Tibial nerve (tissue), 4 donors: ENCODE data around the gene MAP3K19.

Source experiments
- EP300 ChIP-seq, 2 donors: sonication (generic); formaldehyde crosslinking; IDR thresholded peaks; one replicate each; pipeline ENCODE4 v1.6.1; 2017; ENCODE audit warnings: antibody characterized with exemption in 2 of 2, mild to moderate bottlenecking in 1 of 2
- POLR2A ChIP-seq, 2 donors: fragments of 450-650 bp; IDR thresholded peaks; one replicate each; pipeline ENCODE4 v1.6.1; 2017; ENCODE audit warnings: antibody characterized with exemption in 2 of 2, mild to moderate bottlenecking in 2 of 2, moderate library complexity in 2 of 2
- TF ChIP-seq, protein P1 (sequence below), 5 experiments: fragments of 200-600 bp in 3 of 5; fragments of 450-650 bp in 2 of 5; sonication (generic) in 3 of 5; IDR thresholded peaks; one replicate each; pipeline ENCODE4 v1.5.1; 2016 to 2019; ENCODE audit warnings: antibody characterized with exemption in 5 of 5, mild to moderate bottlenecking in 3 of 5, moderate library complexity in 2 of 5

DNA sequence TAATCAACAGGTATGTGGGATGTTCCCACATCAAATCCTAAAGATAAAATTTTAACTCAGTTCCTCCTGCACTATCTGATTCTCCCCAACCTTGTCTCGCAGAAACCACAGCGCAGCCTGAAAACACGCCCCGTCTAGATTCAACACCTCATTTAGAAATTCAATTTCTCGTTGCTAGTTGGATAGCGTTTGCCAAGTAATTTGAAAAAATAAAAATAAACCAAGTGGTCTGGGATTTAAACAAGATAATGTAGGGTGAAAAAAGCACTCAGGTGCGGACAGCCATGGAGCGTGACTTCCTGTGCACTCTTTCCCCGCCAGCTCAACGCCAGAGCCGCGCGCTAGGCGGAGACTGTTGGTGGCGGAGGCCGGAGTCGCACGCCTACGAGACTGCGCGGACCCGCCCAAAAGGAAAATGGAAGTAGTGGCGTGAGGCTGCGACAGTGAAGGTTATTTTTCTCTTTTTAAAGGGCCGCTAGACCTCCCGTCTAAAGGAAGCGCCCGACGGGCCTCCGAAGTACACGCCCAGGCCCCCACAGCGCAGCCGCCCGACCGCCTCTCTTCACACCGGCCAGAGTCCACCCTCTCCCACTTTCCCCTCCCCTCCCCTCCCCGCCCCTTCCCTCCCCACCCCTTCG is 129.2 kb downstream of the MAP3K19 start:
- TF ChIP-seq, protein P1, sequence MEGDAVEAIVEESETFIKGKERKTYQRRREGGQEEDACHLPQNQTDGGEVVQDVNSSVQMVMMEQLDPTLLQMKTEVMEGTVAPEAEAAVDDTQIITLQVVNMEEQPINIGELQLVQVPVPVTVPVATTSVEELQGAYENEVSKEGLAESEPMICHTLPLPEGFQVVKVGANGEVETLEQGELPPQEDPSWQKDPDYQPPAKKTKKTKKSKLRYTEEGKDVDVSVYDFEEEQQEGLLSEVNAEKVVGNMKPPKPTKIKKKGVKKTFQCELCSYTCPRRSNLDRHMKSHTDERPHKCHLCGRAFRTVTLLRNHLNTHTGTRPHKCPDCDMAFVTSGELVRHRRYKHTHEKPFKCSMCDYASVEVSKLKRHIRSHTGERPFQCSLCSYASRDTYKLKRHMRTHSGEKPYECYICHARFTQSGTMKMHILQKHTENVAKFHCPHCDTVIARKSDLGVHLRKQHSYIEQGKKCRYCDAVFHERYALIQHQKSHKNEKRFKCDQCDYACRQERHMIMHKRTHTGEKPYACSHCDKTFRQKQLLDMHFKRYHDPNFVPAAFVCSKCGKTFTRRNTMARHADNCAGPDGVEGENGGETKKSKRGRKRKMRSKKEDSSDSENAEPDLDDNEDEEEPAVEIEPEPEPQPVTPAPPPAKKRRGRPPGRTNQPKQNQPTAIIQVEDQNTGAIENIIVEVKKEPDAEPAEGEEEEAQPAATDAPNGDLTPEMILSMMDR (IDR thresholded peaks at IDR 0.05), result peak; percentile 9 to 38 (median 24)
- TF ChIP-seq POLR2A (IDR thresholded peaks at IDR 0.05), result peak; percentile 54 to 73
- no peak for TF ChIP-seq EP300 (IDR thresholded peaks at IDR 0.05)
